H1 (cell line): ENCODE data around the gene LMAN2. TPM values are rescaled to one million over a fixed set of nuclear protein-coding genes. Genes with fewer than 3 reads are reported as not detected.

ENCODE experiments used
- ATF2 ChIP-seq: IDR thresholded peaks from 2 replicates; pipeline ENCODE4 v1.6.1; 2012; ENCODE audit warnings: low read length, inconsistent platforms
- BRCA1 ChIP-seq: IDR thresholded peaks from 2 replicates; pipeline ENCODE4 v1.6.1; 2012; ENCODE audit warnings: low read depth, low read length, improper control_type of control experiment
- CBX8 ChIP-seq: fragments of 300-800, 300-1000 bp; sonication (generic); IDR thresholded peaks from 2 replicates; pipeline ENCODE4 v1.7.1; 2016; ENCODE audit warnings: low read depth, low read length, borderline replicate concordance
- EP300 ChIP-seq, 2 experiments: IDR thresholded peaks; 1 replicate in 1 of 2; 2 replicates in 1 of 2; pipeline ENCODE4 v1.6.1; 2011 to 2012; ENCODE audit warnings: low read depth in 2 of 2, low read length in 2 of 2, mild to moderate bottlenecking in 2 of 2, borderline replicate concordance in 1 of 2, inconsistent platforms in 1 of 2, moderate library complexity in 1 of 2
- HDAC2 ChIP-seq, 2 experiments: fragments of 300-600 bp in 1 of 2; sonication (generic) in 1 of 2; IDR thresholded peaks; 2 replicates each; pipeline ENCODE4 v1.6.1; 2011 to 2012; ENCODE audit warnings: low read depth in 2 of 2, low read length in 2 of 2, mild to moderate bottlenecking in 2 of 2, moderate library complexity in 2 of 2, borderline replicate concordance in 1 of 2, inconsistent platforms in 1 of 2
- KDM1A ChIP-seq: fragments of 200-600, 300-600 bp; sonication (generic); IDR thresholded peaks from 2 replicates; pipeline ENCODE4 v1.7.1; 2016; ENCODE audit warnings: mild to moderate bottlenecking, low read length, borderline replicate concordance
- SRF ChIP-seq: IDR thresholded peaks from 2 replicates; pipeline ENCODE4 v1.6.1; 2011; ENCODE audit warnings: mild to moderate bottlenecking, low read depth, low read length, moderate library complexity
- TCF12 ChIP-seq: IDR thresholded peaks from 2 replicates; pipeline ENCODE4 v1.6.1; 2011; ENCODE audit warnings: low read depth, mild to moderate bottlenecking, low read length
- polyA plus RNA-seq, 7 experiments: library from polyadenylated mRNA; depleted of rRNA in 3 of 7; stranded (reverse) in 5 of 7; unstranded in 2 of 7; fragments of >200 nt in 5 of 7; fragments of 200-250 nt in 2 of 7; gene quantifications; 1 replicate in 5 of 7; 2 replicates in 1 of 7; 4 replicates in 1 of 7; pipeline versions ENCODE4 v1.2.1 to v1.2.3, GENCODE V29; 2011 to 2013; ENCODE audit warnings: missing spikeins in 2 of 7, mixed read lengths in 2 of 7
- total RNA-seq: library from RNA; stranded (reverse); fragmentation: NEBNext Ultra II Directional; extraction: Animal tissue kit (Norgen Biotek cat#: 25700); gene quantifications from 2 replicates; pipeline ENCODE4 v1.2.1, GENCODE V29; 2021
- TF ChIP-seq, protein P1 (sequence below): fragments of 300-600 bp; sonication (generic); IDR thresholded peaks from 2 replicates; pipeline ENCODE4 v1.7.1; 2012; ENCODE audit warnings: low read length, moderate library complexity, mild to moderate bottlenecking, inconsistent platforms; ENCODE audit not compliant: insufficient replicate concordance

Gene LMAN2
- total and polyA plus RNA-seq, 2 of the 8 experiments (the other 6 are each of a cell fraction or from before 2014, with no cell fraction given) = 116 to 225 TPM

GRCh38 chr5:177397875-177398390 lies 46.5 kb upstream of the LMAN2 start (continued):
- TF ChIP-seq, protein P1, sequence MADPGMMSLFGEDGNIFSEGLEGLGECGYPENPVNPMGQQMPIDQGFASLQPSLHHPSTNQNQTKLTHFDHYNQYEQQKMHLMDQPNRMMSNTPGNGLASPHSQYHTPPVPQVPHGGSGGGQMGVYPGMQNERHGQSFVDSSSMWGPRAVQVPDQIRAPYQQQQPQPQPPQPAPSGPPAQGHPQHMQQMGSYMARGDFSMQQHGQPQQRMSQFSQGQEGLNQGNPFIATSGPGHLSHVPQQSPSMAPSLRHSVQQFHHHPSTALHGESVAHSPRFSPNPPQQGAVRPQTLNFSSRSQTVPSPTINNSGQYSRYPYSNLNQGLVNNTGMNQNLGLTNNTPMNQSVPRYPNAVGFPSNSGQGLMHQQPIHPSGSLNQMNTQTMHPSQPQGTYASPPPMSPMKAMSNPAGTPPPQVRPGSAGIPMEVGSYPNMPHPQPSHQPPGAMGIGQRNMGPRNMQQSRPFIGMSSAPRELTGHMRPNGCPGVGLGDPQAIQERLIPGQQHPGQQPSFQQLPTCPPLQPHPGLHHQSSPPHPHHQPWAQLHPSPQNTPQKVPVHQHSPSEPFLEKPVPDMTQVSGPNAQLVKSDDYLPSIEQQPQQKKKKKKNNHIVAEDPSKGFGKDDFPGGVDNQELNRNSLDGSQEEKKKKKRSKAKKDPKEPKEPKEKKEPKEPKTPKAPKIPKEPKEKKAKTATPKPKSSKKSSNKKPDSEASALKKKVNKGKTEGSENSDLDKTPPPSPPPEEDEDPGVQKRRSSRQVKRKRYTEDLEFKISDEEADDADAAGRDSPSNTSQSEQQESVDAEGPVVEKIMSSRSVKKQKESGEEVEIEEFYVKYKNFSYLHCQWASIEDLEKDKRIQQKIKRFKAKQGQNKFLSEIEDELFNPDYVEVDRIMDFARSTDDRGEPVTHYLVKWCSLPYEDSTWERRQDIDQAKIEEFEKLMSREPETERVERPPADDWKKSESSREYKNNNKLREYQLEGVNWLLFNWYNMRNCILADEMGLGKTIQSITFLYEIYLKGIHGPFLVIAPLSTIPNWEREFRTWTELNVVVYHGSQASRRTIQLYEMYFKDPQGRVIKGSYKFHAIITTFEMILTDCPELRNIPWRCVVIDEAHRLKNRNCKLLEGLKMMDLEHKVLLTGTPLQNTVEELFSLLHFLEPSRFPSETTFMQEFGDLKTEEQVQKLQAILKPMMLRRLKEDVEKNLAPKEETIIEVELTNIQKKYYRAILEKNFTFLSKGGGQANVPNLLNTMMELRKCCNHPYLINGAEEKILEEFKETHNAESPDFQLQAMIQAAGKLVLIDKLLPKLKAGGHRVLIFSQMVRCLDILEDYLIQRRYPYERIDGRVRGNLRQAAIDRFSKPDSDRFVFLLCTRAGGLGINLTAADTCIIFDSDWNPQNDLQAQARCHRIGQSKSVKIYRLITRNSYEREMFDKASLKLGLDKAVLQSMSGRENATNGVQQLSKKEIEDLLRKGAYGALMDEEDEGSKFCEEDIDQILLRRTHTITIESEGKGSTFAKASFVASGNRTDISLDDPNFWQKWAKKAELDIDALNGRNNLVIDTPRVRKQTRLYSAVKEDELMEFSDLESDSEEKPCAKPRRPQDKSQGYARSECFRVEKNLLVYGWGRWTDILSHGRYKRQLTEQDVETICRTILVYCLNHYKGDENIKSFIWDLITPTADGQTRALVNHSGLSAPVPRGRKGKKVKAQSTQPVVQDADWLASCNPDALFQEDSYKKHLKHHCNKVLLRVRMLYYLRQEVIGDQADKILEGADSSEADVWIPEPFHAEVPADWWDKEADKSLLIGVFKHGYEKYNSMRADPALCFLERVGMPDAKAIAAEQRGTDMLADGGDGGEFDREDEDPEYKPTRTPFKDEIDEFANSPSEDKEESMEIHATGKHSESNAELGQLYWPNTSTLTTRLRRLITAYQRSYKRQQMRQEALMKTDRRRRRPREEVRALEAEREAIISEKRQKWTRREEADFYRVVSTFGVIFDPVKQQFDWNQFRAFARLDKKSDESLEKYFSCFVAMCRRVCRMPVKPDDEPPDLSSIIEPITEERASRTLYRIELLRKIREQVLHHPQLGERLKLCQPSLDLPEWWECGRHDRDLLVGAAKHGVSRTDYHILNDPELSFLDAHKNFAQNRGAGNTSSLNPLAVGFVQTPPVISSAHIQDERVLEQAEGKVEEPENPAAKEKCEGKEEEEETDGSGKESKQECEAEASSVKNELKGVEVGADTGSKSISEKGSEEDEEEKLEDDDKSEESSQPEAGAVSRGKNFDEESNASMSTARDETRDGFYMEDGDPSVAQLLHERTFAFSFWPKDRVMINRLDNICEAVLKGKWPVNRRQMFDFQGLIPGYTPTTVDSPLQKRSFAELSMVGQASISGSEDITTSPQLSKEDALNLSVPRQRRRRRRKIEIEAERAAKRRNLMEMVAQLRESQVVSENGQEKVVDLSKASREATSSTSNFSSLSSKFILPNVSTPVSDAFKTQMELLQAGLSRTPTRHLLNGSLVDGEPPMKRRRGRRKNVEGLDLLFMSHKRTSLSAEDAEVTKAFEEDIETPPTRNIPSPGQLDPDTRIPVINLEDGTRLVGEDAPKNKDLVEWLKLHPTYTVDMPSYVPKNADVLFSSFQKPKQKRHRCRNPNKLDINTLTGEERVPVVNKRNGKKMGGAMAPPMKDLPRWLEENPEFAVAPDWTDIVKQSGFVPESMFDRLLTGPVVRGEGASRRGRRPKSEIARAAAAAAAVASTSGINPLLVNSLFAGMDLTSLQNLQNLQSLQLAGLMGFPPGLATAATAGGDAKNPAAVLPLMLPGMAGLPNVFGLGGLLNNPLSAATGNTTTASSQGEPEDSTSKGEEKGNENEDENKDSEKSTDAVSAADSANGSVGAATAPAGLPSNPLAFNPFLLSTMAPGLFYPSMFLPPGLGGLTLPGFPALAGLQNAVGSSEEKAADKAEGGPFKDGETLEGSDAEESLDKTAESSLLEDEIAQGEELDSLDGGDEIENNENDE = no peak
- no peak for TF ChIP-seq SRF
- TF ChIP-seq KDM1A = no peak
- no peak for TF ChIP-seq BRCA1
- no peak for TF ChIP-seq HDAC2 (IDR thresholded peaks at IDR 0.05; ENCODE audit: borderline replicate concordance in 1 of 2, low read depth in 2 of 2, low read length in 2 of 2)
- TF ChIP-seq CBX8 = no peak
- TF ChIP-seq EP300 (IDR thresholded peaks at IDR 0.05; ENCODE audit: borderline replicate concordance in 1 of 2, low read depth in 2 of 2, low read length in 2 of 2) = no peak
- no peak for TF ChIP-seq ATF2
- no peak for TF ChIP-seq TCF12
